Measurements from ENCODE around the gene NCR1. TPM values are rescaled to one million over a fixed set of nuclear protein-coding genes. Genes with fewer than 3 reads are reported as not detected.
"Not testable (repeated sequence)": the region's sequence is repeated elsewhere in the genome, so short reads cannot be mapped to it uniquely, and the experiment has no call there.

The NCR1 gene
- total RNA-seq, 6 experiments from 2014 or later = 0.22 to 0.93 (median 0.58) TPM; not detected in 3

DNA sequence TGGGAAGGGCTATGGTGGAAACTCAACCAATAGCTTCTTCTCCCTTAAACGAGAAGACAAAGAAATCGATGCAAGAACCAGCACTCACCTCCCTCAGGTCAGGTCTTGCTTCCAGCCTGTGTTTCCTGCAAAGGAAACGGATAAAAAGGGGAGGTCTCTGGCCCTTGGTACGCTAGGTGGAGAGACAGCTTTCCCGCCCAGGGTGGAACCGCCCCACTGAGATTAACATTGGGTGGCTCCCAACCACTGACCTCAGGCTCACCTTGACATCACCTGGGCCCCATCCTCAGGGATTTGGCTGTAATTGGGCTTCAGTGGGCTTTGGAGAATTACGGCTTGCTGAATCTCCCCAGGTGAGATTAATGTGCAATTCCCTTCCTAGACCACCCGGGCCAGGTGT is 41.4 kb downstream of the NCR1 start, which contains the start of gene NLRP7:
TSS of gene NLRP7 (minus strand) at position 150 of the 400 bp plus-strand sequence.
- Histone ChIP-seq H3K27ac (no peak within 1 kb of the TSS), H3K4me3 (no peak within 1 kb of the TSS), H3K9me3 (no peaks in the 10 kb centered on the region), H3K36me3 (no peaks in the 10 kb centered on the region), H3K27me3 (no peaks in the 10 kb centered on the region), H3K4me1 (no peaks in the 10 kb centered on the region)
- DNase-seq (no peak), ATAC-seq (no peak)
- intact Hi-C loops (cut with DNase I) = no loop called here
- no peak for TF ChIP-seq POLR2A (IDR thresholded peaks at IDR 0.05)
- TF ChIP-seq, protein P1, sequence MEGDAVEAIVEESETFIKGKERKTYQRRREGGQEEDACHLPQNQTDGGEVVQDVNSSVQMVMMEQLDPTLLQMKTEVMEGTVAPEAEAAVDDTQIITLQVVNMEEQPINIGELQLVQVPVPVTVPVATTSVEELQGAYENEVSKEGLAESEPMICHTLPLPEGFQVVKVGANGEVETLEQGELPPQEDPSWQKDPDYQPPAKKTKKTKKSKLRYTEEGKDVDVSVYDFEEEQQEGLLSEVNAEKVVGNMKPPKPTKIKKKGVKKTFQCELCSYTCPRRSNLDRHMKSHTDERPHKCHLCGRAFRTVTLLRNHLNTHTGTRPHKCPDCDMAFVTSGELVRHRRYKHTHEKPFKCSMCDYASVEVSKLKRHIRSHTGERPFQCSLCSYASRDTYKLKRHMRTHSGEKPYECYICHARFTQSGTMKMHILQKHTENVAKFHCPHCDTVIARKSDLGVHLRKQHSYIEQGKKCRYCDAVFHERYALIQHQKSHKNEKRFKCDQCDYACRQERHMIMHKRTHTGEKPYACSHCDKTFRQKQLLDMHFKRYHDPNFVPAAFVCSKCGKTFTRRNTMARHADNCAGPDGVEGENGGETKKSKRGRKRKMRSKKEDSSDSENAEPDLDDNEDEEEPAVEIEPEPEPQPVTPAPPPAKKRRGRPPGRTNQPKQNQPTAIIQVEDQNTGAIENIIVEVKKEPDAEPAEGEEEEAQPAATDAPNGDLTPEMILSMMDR (IDR thresholded peaks at IDR 0.05) = no peak
- 63% methylated on average over 8 of the region's 8 CpGs for WGBS (ENCODE audit: insufficient coverage, low coverage, low lambda C conversion rate, missing lambda C conversion rate)

DNA sequence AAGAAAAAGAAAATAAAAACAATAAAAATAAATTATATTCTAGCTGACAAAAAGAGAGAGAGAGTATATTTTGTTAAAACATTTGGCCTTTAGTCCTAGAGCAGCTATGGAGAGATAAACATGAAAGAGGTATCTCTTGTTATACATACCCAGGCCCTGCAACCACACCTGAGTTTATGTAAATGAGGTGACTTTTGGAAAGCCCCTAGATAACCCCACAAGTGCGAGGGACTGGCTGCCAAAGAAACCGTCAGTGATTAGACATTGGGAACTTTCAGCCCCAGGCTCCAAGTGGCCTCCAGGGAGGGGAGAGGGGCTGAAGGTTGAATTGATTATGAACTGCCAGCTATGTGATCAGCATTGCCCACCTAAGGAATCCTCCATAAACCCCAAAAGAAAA is 43.5 kb downstream of the NCR1 start:
- intact Hi-C loops (cut with DNase I) = no loop called here
- Histone ChIP-seq H3K9me3 (no peaks in the 10 kb centered on the region), H3K4me3 (no peak overlapping the region), H3K36me3 (no peaks in the 10 kb centered on the region), H3K27me3 (no peaks in the 10 kb centered on the region), H3K4me1 (no peaks in the 10 kb centered on the region), H3K27ac (no peak overlapping the region)
- 37% methylated on average over 2 of the region's 2 CpGs for WGBS (ENCODE audit: insufficient coverage, low coverage, low lambda C conversion rate, missing lambda C conversion rate)
- ATAC-seq (no peak), DNase-seq (no peak)
- TF ChIP-seq, protein P1 (IDR thresholded peaks at IDR 0.05) = no peak
- no peak for TF ChIP-seq POLR2A (IDR thresholded peaks at IDR 0.05)

DNA sequence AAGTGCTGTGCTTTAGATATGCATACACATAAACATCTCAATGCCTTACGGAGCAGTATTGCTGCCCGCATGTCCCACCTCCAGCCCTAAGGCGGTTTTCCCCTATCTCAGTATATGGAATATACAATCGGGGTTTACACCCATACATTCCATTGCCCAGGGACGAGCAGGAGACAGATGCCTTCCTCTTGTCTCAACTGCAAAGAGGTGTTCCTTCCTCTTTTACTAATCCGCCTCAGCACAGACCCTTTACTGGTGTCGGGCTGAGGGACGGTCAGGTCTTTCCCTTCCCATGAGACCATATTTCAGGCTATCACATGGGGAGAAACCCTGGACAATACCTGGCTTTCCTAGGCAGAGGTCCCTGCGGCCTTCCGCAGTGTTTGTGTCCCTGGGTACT is 44.6 kb downstream of the NCR1 start:
- H3K27me3 ChIP-seq; H3K36me3 ChIP-seq; H3K9me3 ChIP-seq; intact Hi-C loops (cut with DNase I); ATAC-seq; DNase-seq; H3K27ac ChIP-seq; H3K4me1 ChIP-seq; H3K4me3 ChIP-seq: not testable (repeated sequence)
- 33% methylated on average over 6 of the region's 10 CpGs for WGBS (ENCODE audit: insufficient coverage, low coverage, low lambda C conversion rate, missing lambda C conversion rate)

DNA sequence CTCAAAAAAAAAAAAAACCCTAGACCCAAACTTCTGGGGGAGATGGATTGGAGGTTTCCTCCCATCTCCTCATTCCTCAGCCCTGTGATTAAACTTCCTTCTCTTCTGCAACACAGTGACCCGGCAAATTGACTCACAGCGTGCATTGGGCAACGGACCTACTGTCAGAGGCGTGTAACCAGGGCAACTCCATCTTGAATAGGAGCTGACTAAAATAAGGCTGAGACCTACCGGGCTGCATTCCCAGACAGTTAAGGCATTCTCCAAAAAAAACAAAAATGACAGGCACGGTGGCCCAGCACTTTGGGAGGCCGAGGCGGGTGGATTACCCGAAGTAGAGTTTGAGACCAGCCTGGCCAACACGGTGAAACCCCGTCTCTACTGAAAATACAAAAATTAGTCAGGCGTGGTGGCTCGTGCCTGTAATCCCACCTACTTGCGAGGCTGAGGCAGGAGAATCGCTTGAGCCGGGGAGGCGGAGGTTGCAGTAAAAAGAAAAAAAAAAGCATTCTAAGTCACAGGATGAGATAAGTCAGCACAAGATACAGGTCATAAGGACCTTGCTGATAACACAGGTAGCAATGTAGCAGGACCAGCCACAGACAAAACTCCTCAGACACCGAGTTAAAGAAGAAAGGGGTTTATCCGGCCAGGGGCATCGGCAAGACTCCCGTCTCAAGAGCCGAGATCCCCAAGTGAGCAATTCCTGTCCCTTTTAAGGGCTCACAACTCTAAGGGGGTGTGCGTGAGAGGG is 46.8 kb downstream of the NCR1 start:
- Histone ChIP-seq H3K27me3 (no peaks in the 10 kb centered on the region), H3K9me3 (no peaks in the 10 kb centered on the region), H3K27ac (no peak overlapping the region), H3K4me3 (no peak overlapping the region), H3K4me1 (no peaks in the 10 kb centered on the region), H3K36me3 (no peaks in the 10 kb centered on the region)
- ATAC-seq (no peak), DNase-seq (no peak)
- intact Hi-C loops (cut with DNase I) = no loop called here
- WGBS (ENCODE audit: insufficient coverage, low coverage, low lambda C conversion rate, missing lambda C conversion rate) = 83% methylated on average over 22 of the region's 23 CpGs
- TF ChIP-seq POLR2A (IDR thresholded peaks at IDR 0.05) = no peak
- TF ChIP-seq, protein P1 (IDR thresholded peaks at IDR 0.05) = no peak

DNA sequence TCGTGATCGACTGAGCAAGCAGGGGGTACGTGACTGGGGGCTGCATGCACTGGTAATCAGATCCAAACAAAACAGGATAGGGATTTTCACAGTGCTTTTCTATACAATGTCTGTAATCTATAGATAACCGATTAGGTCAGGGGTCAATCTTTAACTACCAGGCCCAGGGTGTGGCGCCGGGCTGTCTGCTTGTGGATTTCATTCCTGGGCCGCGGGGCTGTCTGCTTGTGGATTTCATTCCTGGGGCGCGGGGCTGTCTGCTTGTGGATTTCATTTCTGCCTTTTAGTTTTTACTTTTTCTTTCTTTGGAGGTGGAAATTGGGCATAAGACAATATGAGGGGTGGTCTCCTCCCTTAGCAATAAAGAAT is 47.4 kb downstream of the NCR1 start:
- 71% methylated on average over 10 of the region's 10 CpGs for WGBS (ENCODE audit: insufficient coverage, low coverage, low lambda C conversion rate, missing lambda C conversion rate)
- intact Hi-C loops (cut with DNase I) = not testable (repeated sequence)

More for the DNA sequence above, 47.4 kb downstream of the NCR1 start:
- H3K4me3 ChIP-seq, H3K27ac ChIP-seq, DNase-seq, H3K27me3 ChIP-seq, ATAC-seq, H3K9me3 ChIP-seq, H3K4me1 ChIP-seq, H3K36me3 ChIP-seq: not testable (repeated sequence)

All from right lobe of liver (tissue), 6 donors.